Stimulated activated naive CD4-positive, alpha-beta T cell (primary cell): ENCODE measurements around the gene KCNK5.

Experiments used
- DNase-seq, 6 experiments: peaks; one replicate each; lab custom pipeline; 2025; lab: John Stamatoyannopoulos, UW

The KCNK5 gene

DNA sequence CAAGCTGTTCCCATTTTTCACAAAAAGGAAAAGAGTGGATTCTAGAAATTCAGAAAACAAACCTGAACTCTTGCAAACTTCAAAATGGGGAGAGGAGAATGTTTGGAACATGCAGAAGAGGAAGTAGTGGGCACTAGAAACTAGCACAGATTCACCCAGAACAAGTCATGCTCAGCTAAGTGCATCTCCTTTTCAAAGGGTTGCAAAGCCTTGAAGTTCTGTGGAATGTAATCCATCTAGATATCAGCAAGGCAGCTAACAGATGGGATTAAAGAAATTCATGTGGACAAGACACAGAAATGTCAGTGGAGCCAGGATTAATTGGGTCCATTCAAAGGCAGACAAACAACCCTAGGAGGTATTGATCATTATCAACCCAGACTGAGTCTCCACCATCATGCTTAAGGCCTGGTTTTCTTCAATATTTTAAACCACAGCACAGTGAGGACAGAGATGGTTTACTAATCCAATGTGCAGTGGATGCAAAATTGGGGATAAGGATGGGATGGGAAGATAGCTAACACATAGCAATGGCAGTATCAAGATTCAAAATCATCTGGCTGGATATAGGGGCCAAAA is 31.3 kb downstream of the KCNK5 start:
- DNase-seq, result no peak

DNA sequence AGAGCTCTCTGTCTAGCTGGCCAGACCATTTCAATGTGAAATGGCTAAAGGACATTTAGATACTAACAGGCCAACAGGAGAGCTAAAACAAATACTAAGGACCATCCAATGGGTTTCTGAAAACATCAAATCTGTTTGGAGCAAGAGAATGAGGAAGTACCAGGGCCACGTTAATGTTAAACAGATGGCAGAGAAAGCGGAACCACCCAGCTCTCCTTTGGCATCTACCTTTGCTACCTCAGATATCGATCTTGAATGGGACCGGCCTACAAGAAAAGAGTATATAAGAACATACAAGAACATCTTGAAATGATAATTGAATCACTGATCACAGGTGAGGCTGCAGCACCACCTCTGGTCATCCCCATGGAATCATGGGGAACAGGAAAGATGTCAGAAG is 31.8 kb downstream of the KCNK5 start:
- no peak for DNase-seq

DNA sequence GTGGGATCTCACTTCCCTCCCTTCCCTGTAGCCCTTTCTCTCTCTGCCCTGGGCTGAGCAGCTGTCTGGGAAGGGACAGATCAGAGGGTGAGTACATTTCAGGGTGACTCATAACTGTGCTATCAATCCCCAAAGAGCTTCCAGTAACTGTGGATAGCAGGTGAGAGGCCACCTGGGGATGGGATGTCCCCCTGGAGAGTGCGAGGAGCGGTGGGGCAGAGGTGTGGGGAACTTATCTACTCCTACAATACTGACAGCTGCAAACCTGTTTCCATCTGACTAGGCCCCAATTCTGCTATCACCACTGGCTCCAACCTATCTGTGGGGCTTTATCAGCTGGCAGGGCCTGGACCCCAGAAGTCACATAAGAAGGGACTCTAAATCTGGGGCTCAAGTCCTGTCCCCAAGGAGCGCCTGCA is 32.6 kb downstream of the KCNK5 start:
- DNase-seq, result no peak

DNA sequence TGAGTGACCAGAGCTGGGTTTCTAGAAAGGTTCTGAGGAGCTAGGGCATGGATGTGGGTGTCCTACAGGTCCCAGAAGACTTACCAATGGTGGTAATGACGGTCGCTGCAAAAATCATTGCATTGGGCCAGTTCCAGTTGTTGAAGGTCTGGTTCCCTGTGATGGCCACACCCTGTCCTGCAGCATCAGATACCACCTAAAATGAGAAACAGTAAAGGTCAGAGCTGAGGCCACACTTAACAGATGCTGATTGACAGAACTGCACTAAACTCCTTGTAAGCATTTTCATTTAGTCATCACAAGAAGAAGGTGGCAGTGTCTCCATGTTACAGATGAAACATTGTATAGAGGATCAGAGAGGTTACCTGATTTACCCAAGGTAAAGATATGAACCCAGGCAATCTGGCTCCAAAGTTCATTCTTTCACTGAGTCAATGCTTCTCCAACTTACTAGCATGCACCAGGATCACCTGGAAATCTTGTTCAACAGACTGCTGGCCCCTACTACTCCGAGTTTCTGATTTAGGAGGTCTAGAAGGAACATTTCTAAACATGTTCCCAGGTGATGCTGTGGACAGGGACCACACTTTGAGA is 33.4 kb downstream of the KCNK5 start:
- DNase-seq, result no peak

DNA sequence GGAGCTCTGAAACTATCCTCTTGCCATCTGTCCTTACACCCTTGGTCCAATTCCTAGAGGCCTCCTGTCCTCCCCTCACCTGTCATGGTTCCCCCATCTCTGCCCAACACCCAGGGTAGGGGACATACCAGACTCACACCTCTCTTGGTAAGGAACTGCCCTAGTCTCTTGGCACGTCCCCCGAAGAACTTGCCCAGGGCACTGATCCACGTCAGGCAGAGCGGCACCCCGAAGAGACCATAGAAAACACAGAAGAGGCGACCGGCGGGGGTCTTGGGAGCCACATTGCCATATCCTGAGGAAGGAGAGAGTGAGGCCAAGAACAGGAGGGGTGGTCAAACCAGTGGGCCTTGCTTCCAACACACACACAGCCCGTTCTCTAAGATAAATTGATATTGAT is 34.8 kb downstream of the KCNK5 start:
- no peak for DNase-seq

DNA sequence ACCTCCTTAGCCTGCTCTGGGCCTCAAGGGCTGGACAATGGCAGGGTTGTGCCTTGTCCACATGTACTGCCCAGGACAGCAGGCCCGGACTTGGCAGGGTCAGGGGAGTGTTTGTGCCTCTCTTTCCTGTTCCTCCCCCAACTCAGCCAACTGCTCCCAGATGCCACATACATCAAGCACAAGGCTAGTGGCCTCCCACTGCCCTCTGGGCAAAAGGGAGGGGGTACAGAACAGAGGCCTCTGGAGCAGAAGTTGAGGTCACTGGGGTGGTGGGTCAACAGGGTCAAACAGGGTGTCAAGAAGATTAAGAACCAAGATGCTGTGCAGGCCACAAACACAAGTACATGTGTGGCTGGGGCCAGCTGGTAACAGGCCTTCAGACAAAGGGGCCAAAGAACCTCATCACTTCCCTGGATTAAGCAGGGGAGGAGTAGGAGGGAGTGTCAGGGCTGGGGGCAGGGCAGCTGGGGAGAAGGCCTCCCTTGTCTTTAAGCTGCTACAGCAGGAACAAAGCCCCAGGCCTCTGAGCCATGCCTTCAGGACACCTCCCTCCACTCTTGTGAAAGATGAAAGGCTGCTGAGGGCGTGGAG is 36.0 kb downstream of the KCNK5 start:
- no peak for DNase-seq

DNA sequence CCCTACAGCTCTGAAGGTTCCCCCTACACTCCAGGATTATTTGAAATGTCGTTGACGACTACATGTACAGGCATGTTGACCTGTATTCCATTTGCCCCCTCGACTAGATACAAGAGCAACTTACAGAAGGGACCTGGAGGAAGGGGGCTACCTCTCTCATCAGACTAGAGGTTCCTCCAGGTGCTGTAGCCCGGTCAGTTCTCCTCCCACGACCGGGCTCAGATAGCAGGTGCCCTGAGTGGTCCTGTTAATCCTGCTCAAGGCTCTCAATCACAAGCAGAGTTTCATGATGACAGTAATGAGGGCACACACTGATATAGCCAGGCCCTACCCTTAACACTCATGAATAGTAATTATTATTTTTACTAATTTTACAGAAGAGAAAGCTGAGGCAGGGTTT is 36.5 kb downstream of the KCNK5 start:
- DNase-seq, result no peak

DNA sequence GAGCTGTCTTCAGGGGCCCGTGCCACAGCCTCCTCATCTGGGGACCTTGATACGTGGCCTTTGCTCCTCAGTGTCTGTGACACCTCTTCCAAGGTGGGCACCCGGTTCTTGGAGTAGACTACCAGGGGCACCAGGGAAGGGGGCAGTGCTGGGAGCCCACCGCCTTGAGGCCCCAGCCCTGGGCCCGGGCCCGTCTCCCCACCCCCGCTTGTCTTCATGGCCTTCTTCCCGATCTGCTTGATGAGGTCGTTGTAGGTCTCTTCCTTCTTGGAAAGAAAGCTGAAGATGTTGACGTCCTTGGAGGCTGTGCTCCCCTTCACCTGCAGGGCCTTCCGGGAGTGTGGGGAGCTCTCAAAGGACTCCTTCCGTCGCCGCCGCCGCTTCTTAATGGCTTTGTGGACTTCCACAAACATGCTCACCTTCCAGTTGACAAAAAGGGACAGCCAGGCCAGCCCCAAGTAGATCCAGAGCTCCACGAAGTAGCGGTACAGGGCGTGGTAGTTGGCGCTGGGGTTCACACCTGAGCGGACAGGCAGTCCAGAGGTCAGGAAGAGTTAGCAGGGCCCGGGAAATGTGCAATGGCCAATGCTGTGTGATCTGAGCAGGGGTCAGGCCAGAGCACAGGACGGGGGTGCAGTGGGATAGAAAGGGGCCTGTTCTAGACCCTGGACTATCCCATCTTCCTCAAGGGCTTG is 37.9 kb downstream of the KCNK5 start:
- DNase-seq, result no peak

DNA sequence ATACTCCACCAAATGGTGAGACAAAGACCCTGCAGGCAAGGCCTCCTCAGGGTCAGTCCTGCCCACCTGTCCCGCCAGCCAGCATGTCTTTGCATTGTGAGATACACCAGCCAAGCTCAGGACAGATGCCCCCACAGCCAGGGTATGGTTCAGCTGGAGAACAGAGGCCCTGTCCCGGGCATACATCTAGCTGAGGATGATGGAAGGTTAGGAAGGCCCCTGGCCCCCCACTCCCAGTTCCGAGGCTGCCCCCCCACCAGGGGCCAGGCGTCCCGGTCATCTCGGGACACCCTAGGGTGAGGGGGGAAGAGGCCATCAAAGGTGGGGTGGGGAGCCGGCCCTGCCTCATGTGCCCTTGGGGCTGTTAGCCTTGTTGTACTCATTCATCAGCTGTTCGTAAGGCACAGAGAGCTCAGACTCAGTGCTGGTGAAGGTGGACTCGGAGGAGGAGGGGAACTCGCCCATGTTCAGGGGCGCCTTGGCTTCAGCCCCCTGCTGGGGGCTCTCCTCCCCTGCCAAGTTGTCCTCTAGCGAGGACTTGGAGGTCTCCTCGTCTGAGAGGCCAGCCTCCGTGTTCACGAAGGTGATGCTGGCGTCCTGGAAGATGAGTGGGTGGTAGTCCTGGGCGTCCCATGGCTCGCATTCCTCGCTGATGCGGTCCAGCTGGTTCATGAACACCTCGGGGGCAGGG is 38.6 kb downstream of the KCNK5 start:
- DNase-seq, result no peak

DNA sequence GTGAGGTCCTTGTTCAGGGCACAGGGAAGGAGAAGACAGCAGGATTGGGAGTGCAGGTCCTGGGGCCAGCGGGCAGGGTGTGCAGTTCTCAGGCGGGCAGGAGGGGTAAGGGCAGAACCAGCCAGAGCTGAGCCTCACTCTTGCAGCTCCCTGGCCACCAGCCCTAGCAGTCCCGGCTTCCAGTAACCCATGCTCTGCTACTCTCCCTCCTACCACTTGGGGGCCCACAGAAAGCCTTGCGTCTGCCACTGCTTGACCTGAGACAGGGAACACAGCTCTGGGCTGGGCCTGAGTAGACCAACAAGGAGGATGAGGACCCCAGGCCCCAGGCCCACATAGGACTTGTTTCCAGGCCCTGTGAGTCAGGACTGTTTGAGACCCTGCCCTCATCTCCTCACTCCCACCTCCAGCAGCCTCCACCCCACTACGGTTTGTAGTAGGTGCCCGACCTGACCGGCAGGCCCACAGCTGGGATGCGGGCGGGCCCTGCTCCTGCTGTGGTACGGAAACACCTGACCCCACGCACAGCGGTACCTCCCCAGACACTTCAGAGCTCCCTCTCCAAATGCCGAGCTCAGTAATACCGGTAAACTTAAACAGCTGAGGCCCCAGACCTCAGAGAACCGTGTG is 39.2 kb downstream of the KCNK5 start:
- DNase-seq, result no peak

DNA sequence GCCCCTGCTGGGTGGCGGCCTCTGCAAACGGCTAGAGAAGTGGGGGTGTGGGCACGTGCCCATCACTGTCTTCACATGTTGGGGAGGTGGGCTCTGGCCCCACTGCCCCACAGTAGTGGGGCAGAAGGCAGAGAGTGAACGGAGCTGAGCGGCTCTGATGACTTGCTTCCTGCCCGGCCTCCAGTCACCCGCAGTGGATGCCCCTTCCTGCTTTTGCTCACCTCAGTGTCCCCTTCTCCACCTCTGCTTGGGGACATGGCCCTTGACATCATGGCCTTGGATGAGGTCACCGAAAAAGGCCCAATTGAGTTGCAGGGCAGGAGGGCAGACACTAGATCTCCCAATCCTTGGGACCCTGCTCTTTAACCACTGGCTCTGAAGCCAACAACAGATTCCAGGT is 40.1 kb downstream of the KCNK5 start:
- DNase-seq, result no peak

DNA sequence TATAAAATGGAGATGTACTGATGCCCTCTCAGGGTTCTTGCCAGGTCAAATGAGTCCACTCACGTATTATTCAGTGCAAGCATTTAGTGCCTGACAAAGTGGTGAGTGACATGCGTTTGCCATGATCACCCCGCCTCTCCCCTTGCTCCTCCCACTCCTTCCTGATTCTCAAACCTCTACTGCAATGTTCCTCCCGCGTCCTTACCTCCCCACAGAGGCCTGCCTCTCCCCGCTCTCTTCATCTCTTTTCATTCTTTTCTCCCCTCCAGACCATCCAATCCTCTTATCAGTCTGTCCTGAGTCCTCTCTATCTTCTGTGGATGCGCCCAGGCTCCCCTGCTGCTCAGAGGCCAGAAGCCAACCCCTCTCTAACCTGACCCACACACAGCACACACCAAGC is 40.7 kb downstream of the KCNK5 start:
- no peak for DNase-seq

DNA sequence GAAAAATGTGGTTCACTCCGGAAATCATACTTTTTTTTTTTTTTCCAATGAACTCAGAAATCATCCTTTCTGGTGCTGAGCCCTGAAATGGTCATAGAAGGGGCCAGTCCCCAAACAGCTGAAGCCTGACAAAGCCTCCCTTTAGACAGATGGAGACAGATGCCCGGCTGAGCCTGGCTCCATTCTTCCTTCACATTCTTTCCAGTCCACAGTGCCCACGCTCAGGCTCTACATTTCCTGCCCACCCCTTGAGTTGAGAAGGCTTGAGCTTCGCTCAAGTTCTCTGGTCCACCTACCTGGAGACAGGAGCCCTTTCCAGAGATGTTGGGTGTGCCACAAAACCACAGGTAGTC is 41.2 kb downstream of the KCNK5 start:
- no peak for DNase-seq

DNA sequence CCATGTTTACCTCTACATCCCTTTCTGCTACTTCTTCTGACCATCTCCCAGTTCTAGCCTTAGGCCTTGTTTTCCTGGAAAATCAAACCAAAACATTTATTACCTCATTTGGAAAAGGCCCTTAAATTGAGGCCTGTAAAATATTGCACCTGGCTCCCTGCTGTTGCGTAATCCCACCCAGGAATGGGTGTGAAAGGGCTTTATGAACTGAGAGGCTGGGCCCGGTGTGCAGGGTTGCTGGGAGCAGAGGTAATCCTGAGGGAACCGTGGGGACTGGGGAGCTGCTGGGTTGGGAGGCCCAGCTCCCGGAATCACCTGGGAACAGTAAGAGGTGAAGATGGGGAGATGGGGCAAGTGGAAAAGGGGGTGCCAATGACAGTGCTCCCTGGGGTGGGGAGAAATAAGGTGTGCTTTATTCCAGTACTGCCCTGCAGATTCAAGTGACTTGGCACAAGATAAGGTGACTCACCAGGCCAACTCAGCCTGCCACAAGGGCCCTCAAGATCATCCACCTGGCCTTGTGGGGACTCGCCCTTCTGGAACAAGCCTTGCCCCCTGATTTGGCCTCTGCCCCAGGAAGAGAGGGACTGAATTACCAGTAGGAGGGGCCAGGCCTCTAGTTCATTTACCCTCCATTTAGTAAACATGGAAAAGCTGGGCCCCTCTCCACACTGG is 44.2 kb downstream of the KCNK5 start:
- DNase-seq, result no peak

DNA sequence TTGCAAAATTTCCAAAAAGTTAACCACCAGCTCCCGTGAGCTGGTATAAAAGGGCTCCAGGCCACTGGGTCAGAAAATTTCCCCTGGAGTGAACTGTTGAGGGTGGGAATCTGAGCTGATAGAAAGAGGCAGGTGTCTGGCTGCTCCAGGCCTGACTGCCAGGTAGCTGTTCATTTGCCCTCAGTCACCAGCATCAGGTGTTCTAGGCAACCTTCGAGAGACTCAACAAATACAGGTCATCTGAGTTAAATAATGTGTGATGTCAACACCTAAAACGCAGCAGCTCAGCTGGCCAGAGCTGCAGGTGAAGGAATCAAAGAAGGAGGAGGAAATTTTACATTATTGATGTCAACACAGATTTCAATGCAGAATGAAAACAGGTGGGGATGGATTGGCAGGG is 46.7 kb downstream of the KCNK5 start:
- no peak for DNase-seq

DNA sequence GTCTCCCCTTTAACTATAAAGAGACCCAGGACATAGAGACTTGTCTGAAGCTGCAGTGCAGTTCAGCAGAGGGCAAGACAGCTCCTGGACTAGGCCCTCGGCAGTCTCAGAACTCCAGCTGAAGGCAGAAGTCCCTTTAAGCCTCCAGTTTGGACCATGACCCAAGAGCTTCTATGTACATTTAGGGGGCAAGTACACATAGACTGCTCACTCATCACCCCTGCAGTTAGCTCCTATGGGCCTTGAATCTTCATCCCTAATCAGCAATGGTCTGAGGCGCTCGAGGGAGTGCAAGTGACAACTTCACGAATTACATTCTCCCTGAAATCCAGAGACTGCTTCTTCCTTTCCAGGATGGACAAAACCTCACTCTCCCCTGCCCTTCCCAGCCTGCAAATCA is 47.4 kb downstream of the KCNK5 start:
- DNase-seq, result no peak

DNA sequence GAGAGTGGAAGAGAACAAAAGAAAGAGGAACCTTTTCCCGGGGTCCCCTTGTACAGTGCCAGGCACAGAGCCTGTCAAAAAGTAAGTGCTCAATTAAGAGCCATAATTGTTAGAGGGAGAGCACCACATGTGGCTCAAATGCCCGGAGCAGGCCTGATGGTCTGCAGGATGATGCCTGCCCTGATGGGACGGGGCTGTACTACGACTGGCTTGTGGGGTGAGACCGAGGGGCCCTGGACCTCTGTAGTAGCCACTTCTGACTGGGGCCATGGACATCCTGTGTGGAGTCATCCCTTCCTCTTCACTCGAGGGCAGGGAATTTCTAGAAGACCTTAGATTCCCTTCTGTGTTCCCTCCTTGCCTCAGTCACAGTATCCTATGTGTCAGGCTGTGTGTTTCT is 47.9 kb downstream of the KCNK5 start:
- no peak for DNase-seq

DNA sequence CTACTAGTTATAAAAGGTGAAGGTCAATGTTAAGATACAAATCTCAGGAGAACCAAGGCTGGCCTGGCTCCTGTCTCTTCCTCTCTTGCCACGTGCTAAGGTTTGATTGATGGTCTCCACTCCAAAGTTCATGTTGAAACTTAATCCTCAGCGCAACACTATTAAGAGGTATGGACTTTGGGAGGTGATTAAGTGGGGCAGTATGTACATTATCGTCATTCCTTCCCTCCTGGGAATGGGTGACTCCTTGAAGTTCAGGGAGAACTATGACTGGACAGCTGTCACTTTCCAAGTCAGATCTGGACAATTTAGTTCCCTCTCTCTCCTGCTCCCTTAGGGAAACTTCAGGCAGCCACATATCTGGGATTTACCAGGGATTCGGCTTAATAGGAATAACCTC is 50.5 kb downstream of the KCNK5 start:
- no peak for DNase-seq

DNA sequence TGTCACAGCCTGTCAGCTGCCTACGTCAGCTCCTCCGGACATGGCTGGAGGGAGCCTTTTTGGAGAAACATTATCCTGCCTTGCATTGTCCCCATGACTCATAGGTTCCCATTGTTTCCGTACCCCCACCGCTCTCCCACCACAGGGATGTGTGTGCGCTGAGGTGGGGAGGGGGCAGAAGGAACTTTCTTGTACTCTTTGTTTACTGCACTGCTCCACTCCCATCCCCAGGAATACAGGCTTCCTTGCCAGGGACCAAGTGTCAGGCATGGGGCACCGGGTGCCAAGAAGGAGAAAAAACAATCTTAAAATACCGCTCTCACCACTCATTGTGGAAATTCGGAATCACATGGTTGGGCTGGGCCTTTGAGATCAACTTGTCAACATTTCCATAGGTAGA is 51.0 kb downstream of the KCNK5 start:
- no peak for DNase-seq

DNA sequence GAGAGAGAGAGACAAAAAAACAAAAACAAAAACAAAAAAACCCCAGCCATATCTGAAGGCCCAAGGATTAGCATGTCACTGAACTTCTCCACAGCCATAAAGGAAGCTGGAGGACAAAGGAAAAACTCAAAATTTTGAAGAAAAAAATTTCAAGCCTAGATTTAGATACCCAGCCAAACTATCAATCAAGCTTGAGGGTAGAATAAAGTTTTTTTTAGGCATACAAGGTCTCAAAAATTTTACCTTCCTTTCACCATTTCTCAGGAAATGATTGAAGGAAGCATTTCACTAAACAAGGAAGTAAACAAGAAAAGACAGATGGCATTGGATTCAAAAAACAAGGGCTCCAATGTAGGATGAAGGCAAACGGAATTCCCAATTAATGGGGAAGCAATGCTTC is 52.1 kb downstream of the KCNK5 start:
- DNase-seq, result no peak

DNA sequence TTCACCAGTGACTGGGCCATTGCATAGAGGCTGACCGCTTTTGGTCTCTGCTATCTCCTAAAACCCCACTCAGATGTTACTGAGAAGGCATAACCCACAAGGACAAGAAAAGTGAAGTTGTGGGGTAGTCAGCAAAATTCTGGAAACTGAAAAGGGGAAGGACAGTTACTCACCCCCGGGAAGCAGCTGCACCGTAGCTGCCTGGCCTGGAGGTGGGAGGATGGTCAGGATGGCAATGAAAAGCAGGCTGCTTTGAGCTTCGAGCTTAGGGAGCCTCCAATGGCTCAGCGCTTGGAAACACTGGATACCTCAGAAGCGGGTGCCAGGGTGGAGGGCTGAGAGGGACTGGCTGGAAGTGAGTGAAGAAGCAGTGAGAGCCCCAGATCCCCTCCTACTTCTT is 56.0 kb downstream of the KCNK5 start:
- no peak for DNase-seq

DNA sequence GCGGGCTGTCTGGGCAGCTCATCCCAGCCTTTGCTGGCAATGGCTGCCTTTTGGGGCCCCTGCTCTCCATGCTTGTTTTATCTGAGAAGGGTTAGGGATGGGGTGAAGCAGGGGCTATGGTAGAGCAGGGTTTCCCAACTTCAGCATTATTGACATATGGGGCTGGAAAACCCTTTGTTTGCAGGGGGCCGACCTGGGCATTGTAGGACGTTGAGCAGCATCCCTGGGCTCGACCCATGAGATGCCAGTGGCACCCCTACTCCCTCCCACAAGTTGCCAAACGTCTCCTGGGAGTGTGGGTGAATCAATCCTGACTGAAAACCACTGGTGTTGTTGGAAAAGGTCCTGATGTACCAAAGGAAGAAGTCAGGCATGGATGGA is 56.9 kb downstream of the KCNK5 start:
- DNase-seq, result no peak
